ENCODE data around the gene GOLGA8N. TPM values are rescaled to one million over a fixed set of nuclear protein-coding genes. Genes with fewer than 3 reads are reported as not detected.

The GOLGA8N gene
- total and polyA plus RNA-seq, 9 donors: 7.2 to 15.7 (median 11.4) TPM

GRCh38 chr15:32652178-32652577 lies 58.9 kb downstream of the GOLGA8N start:
- TF ChIP-seq POLR2A (IDR thresholded peaks at IDR 0.05) (no peak), EP300 (IDR thresholded peaks at IDR 0.05) (no peak), CTCF (IDR thresholded peaks at IDR 0.05) (no peak)
- H3K9me3 ChIP-seq: no peaks in the 10 kb centered on the region
- DNase-seq: no peak
- 76 to 79% (median 79%) methylated on average over 3 of the region's 3 CpGs for WGBS, 3 donors
- no peaks in the 10 kb centered on the region for H3K27me3 ChIP-seq
- no peak overlapping the region for H3K4me3 ChIP-seq
- no peaks in the 10 kb centered on the region for H3K36me3 ChIP-seq
- no peak overlapping the region for H3K27ac ChIP-seq
- no peaks in the 10 kb centered on the region for H3K4me1 ChIP-seq (ENCODE audit: insufficient read depth)
- intact Hi-C loops (cut with DNase I): no loop called here

- TF ChIP-seq CTCF (IDR thresholded peaks at IDR 0.05): no peak
- TF ChIP-seq EP300 (IDR thresholded peaks at IDR 0.05): no peak
- no peak for TF ChIP-seq POLR2A (IDR thresholded peaks at IDR 0.05)
- Histone ChIP-seq H3K4me1 (ENCODE audit: insufficient read depth) (no peaks in the 10 kb centered on the region), H3K27ac (no peak overlapping the region), H3K36me3 (no peaks in the 10 kb centered on the region), H3K9me3 (no peaks in the 10 kb centered on the region), H3K4me3 (no peak overlapping the region), H3K27me3 (no peaks in the 10 kb centered on the region)
- 52 to 68% (median 67%) methylated on average over 4 of the region's 4 CpGs for WGBS, 3 donors
- intact Hi-C loops (cut with DNase I): no loop called here
- no peak for DNase-seq
Observed at GRCh38 chr15:32656091-32656490, 62.8 kb downstream of the GOLGA8N start.

- WGBS, 3 donors: 88 to 91% (median 88%) methylated on average over 9 of the region's 9 CpGs
- H3K4me3 ChIP-seq: no peak overlapping the region
- no peak overlapping the region for H3K27ac ChIP-seq
- H3K36me3 ChIP-seq: no peaks in the 10 kb centered on the region
- no peak for DNase-seq
- H3K27me3 ChIP-seq: no peaks in the 10 kb centered on the region
- no peaks in the 10 kb centered on the region for H3K9me3 ChIP-seq
- TF ChIP-seq CTCF (IDR thresholded peaks at IDR 0.05): no peak
- no peak for TF ChIP-seq POLR2A (IDR thresholded peaks at IDR 0.05)
- TF ChIP-seq EP300 (IDR thresholded peaks at IDR 0.05): no peak
- intact Hi-C loops (cut with DNase I): no loop called here
- no peaks in the 10 kb centered on the region for H3K4me1 ChIP-seq (ENCODE audit: insufficient read depth)
Observed at GRCh38 chr15:32656496-32656895, 63.2 kb downstream of the GOLGA8N start.

Small RNA genes lying within 50 kb of the gene (small RNA-seq; reads per million reads assigned to genes)
- gene RN7SL286P: not detected

Other genes starting within 250 kb of the GOLGA8N start
- gene GOLGA8K, start 190.2 kb upstream of the GOLGA8N start, total RNA-seq: 1 to 10 TPM in 1 of 7 donors, under 1 TPM in 5, not detected in 1; 0.11 to 1.8 (median 0.75) TPM
- gene GOLGA8K, start 190.2 kb upstream of the GOLGA8N start, polyA plus RNA-seq: under 1 TPM; 0.12 to 0.60 TPM
- 1 to 10 TPM in 6 of 7 donors, not detected in 1; 1.1 to 3.1 (median 1.5) TPM for gene GOLGA8O, start 137.8 kb upstream of the GOLGA8N start, total RNA-seq
- gene GOLGA8O, start 137.8 kb upstream of the GOLGA8N start, polyA plus RNA-seq: 1 to 10 TPM in 1 of 2 donors, under 1 TPM in 1; 0.58 to 7.7 TPM
- 1 to 10 TPM in 5 of 7 donors, under 1 TPM in 2; 0.48 to 3.1 (median 1.1) TPM for gene ARHGAP11A, start 22.0 kb downstream of the GOLGA8N start, total RNA-seq
- 1 to 10 TPM in 1 of 2 donors, under 1 TPM in 1; 0.84 to 1.7 TPM for gene ARHGAP11A, start 22.0 kb downstream of the GOLGA8N start, polyA plus RNA-seq
- gene SCG5, start 48.3 kb downstream of the GOLGA8N start, total RNA-seq: 10 to 100 TPM in 1 of 7 donors, 1 to 10 TPM in 3, under 1 TPM in 2, not detected in 1; 0.63 to 17.2 (median 2.0) TPM
- gene SCG5, start 48.3 kb downstream of the GOLGA8N start, polyA plus RNA-seq: 10 to 100 TPM in 1 of 2 donors, 1 to 10 TPM in 1; 6.6 to 34.1 TPM
- 1 to 10 TPM in 1 of 7 donors, under 1 TPM in 3, not detected in 3; 0.11 to 1.6 (median 0.21) TPM for gene GREM1, start 124.5 kb downstream of the GOLGA8N start, total RNA-seq
- 10 to 100 TPM in 1 of 2 donors, under 1 TPM in 1; 0.69 to 10.9 TPM for gene GREM1, start 124.5 kb downstream of the GOLGA8N start, polyA plus RNA-seq